ENCODE data around the gene EIF4B. TPM values are rescaled to one million over a fixed set of nuclear protein-coding genes. Genes with fewer than 3 reads are reported as not detected.

Gene EIF4B
- total and polyA plus RNA-seq, 2 donors (not counting 1 experiment from before 2014, with no cell fraction given): 252 to 674 TPM

- no peaks in the 10 kb centered on the region for H3K4me1 ChIP-seq (ENCODE audit: control insufficient read depth in 2 of 2, insufficient read depth in 2 of 2, low read length in 2 of 2)
- H3K4me3 ChIP-seq (ENCODE audit: control extremely low read depth in 1 of 5, extremely low read depth in 1 of 5, insufficient read depth in 1 of 5, low read depth in 2 of 5, low read length in 4 of 5): no peak overlapping the region
- no peak overlapping the region for H3K27ac ChIP-seq (ENCODE audit: low read length in 2 of 2)
- intact Hi-C loops (cut with micrococcal nuclease): no loop called here
- ChIA-PET CTCF (interaction anchor here (1.3 to 2.2 kb wide), 2 partner anchors 8 to 86 kb away, joined by 3 to 15 read pairs; no protein-coding TSS in a partner anchor), POLR2A (no interaction called here)
- no peak overlapping the region for H2AFZ ChIP-seq (ENCODE audit: insufficient read depth, low read depth, low read length, poor library complexity, severe bottlenecking)
- no peaks in the 10 kb centered on the region for H3K9me3 ChIP-seq (ENCODE audit: control extremely low read depth in 1 of 3, control insufficient read depth in 2 of 3, insufficient read depth in 1 of 3, low read length in 2 of 3)
- no peak overlapping the region for H3K4me2 ChIP-seq (replicated peaks; ENCODE audit: low read depth, low read length, poor library complexity, severe bottlenecking)
- no peak overlapping the region for H3K27ac Mint-ChIP-seq
- no peak overlapping the region for H3K9ac ChIP-seq (ENCODE audit: low read length)
- ATAC-seq (ENCODE audit: low read depth) (no peak), DNase-seq (no peak)
- peaks cover 32% of the 10 kb centered on the region for H3K27me3 Mint-ChIP-seq
- no peak overlapping the region for H3K4me3 Mint-ChIP-seq
- H3K36me3 ChIP-seq (replicated peaks in 1 of 2; ENCODE audit: control extremely low read depth in 1 of 2, control insufficient read depth in 1 of 2, extremely low read depth in 1 of 2, insufficient read depth in 2 of 2, low read length in 1 of 2): no peaks in the 10 kb centered on the region
- TF ChIP-seq EZH2 (IDR thresholded peaks at IDR 0.05; ENCODE audit: borderline replicate concordance, insufficient read depth, low read depth, low read length, poor library complexity, severe bottlenecking) (no peak), CTCF (IDR thresholded peaks at IDR 0.05) (no peak)
- no peaks in the 10 kb centered on the region for H3K9me3 Mint-ChIP-seq (ENCODE audit: insufficient read depth)
- 78% methylated on average over 3 of the region's 8 CpGs for WGBS (ENCODE audit: insufficient coverage)
- peaks cover 0 to 5% (median 3%) of the 10 kb centered on the region in 4 experiments for H3K27me3 ChIP-seq (replicated peaks in 1 of 4; ENCODE audit: control extremely low read depth in 1 of 4, control insufficient read depth in 3 of 4, insufficient read depth in 4 of 4, low read length in 3 of 4)
- H3K4me1 Mint-ChIP-seq: no peaks in the 10 kb centered on the region
- no peaks in the 10 kb centered on the region for H4K20me1 ChIP-seq (ENCODE audit: control insufficient read depth, insufficient read depth, low read length, poor library complexity, severe bottlenecking)
- no peaks in the 10 kb centered on the region for H3K79me2 ChIP-seq (ENCODE audit: control insufficient read depth, insufficient read depth, low read length)
These were observed 34.5 kb upstream of the EIF4B start for GRCh38 chr12:52971679-52972329.

GRCh38 chr12:52975204-52975603, 31.1 kb upstream of the EIF4B start:
- no peak overlapping the region for H3K4me3 ChIP-seq (ENCODE audit: control extremely low read depth in 1 of 5, extremely low read depth in 1 of 5, insufficient read depth in 1 of 5, low read depth in 2 of 5, low read length in 4 of 5)
- H3K79me2 ChIP-seq (ENCODE audit: control insufficient read depth, insufficient read depth, low read length): no peaks in the 10 kb centered on the region
- intact Hi-C loops (cut with micrococcal nuclease): no loop called here
- H3K27ac Mint-ChIP-seq: no peak overlapping the region
- WGBS (ENCODE audit: insufficient coverage): 83% methylated on average over 2 of the region's 3 CpGs
- no peaks in the 10 kb centered on the region for H3K4me1 Mint-ChIP-seq
- no peak overlapping the region for H3K4me2 ChIP-seq (replicated peaks; ENCODE audit: low read depth, low read length, poor library complexity, severe bottlenecking)
- ChIA-PET CTCF (no interaction called here), POLR2A (no interaction called here)
- H3K4me3 Mint-ChIP-seq: no peak overlapping the region
- H3K9me3 Mint-ChIP-seq (ENCODE audit: insufficient read depth): no peaks in the 10 kb centered on the region
- peaks cover 0 to 7% (median 3%) of the 10 kb centered on the region in 4 experiments for H3K27me3 ChIP-seq (replicated peaks in 1 of 4; ENCODE audit: control extremely low read depth in 1 of 4, control insufficient read depth in 3 of 4, insufficient read depth in 4 of 4, low read length in 3 of 4)
- no peaks in the 10 kb centered on the region for H3K4me1 ChIP-seq (ENCODE audit: control insufficient read depth in 2 of 2, insufficient read depth in 2 of 2, low read length in 2 of 2)
- no peak overlapping the region for H2AFZ ChIP-seq (ENCODE audit: insufficient read depth, low read depth, low read length, poor library complexity, severe bottlenecking)
- no peak overlapping the region for H3K9ac ChIP-seq (ENCODE audit: low read length)
- no peak overlapping the region for H3K27ac ChIP-seq (ENCODE audit: low read length in 2 of 2)
- DNase-seq: no peak
- TF ChIP-seq EZH2 (IDR thresholded peaks at IDR 0.05; ENCODE audit: borderline replicate concordance, insufficient read depth, low read depth, low read length, poor library complexity, severe bottlenecking): no peak
- no peak for TF ChIP-seq CTCF (IDR thresholded peaks at IDR 0.05)
- no peaks in the 10 kb centered on the region for H3K36me3 ChIP-seq (replicated peaks in 1 of 2; ENCODE audit: control extremely low read depth in 1 of 2, control insufficient read depth in 1 of 2, extremely low read depth in 1 of 2, insufficient read depth in 2 of 2, low read length in 1 of 2)
- peaks cover 34% of the 10 kb centered on the region for H3K27me3 Mint-ChIP-seq
- no peaks in the 10 kb centered on the region for H4K20me1 ChIP-seq (ENCODE audit: control insufficient read depth, insufficient read depth, low read length, poor library complexity, severe bottlenecking)
- H3K9me3 ChIP-seq (ENCODE audit: control extremely low read depth in 1 of 3, control insufficient read depth in 2 of 3, insufficient read depth in 1 of 3, low read length in 2 of 3): no peaks in the 10 kb centered on the region
- no peak for ATAC-seq (ENCODE audit: low read depth)
